A549 treated with AZD9567 at 1 μM for 4 hours (cell line): ENCODE data around the gene WASF3. TPM values are rescaled to one million over a fixed set of nuclear protein-coding genes. Genes with fewer than 3 reads are reported as not detected.

ENCODE experiments used
- total RNA-seq: library from RNA; stranded (reverse); fragments of 200-300 nt; extraction: Qiagen RNA extraction; gene quantifications from 5 replicates; pipeline ENCODE4 v1.2.3, GENCODE V29; 2022; ENCODE audit not compliant: insufficient read depth

WASF3 gene
- total RNA-seq = 0.11 to 0.13 TPM (median 0.12 TPM) in 4 of 5 replicates, not detected in the other

GRCh38 chr13:26557393-26558073 lies at the start of gene WASF3:
Gene WASF3, plus strand, starts transcription at chr13:26557683. Its CDS starts 84,588 bp downstream, at chr13:26642271.

Other genes with a start within 250 kb of the WASF3 start
- not detected in 5 replicates for gene GPR12, start 203.1 kb downstream of the WASF3 start, total RNA-seq